BJ (cell line): ENCODE results near the gene MAPK14. TPM values are rescaled to one million over a fixed set of nuclear protein-coding genes. Genes with fewer than 3 reads are reported as not detected.

Source experiments
- CTCF ChIA-PET: fragments of 350-600 bp; formaldehyde crosslinking; extraction: SDS; loops from one replicate; lab custom pipeline; 2021; ENCODE audit warnings: antibody characterized with exemption, inconsistent platforms; lab: Yijun Ruan, JAX
- POLR2A ChIA-PET: fragments of 300-600 bp; sonication (Branson Sonifier 250); formaldehyde crosslinking; extraction: SDS; loops from one replicate; lab custom pipeline; 2021; ENCODE audit warnings: antibody characterized with exemption; lab: Charles Lee
- DNase-seq: peaks from one replicate; pipeline ENCODE4 v3.0.0-alpha.2; 2011; ENCODE audit warnings: low read depth
- H3K27me3 ChIP-seq: 2 replicates; pipeline ENCODE4 v1.6.0; 2011; ENCODE audit warnings: low read length; ENCODE audit not compliant: control insufficient read depth, insufficient read depth
- H3K36me3 ChIP-seq: 2 replicates; pipeline ENCODE4 v1.5.1; 2011; ENCODE audit warnings: low read length; ENCODE audit not compliant: control insufficient read depth, insufficient read depth
- H3K4me3 ChIP-seq: 2 replicates; pipeline ENCODE4 v1.5.1; 2011; ENCODE audit warnings: low read depth, mild to moderate bottlenecking, control low read depth, low read length
- CTCF ChIP-seq: IDR thresholded peaks from 2 replicates; pipeline ENCODE4 v1.5.1; 2011; ENCODE audit warnings: low read depth, mild to moderate bottlenecking, control low read depth, inconsistent platforms, low read length, moderate library complexity; ENCODE audit not compliant: insufficient read depth
- polyA plus RNA-seq: library from polyadenylated mRNA; depleted of rRNA; stranded (reverse); fragments of >200 nt; gene quantifications from 2 replicates; pipeline ENCODE4 v1.2.3, GENCODE V29; 2011

The MAPK14 gene
- polyA plus RNA-seq, 1 experiment: 33.9 TPM

DNA sequence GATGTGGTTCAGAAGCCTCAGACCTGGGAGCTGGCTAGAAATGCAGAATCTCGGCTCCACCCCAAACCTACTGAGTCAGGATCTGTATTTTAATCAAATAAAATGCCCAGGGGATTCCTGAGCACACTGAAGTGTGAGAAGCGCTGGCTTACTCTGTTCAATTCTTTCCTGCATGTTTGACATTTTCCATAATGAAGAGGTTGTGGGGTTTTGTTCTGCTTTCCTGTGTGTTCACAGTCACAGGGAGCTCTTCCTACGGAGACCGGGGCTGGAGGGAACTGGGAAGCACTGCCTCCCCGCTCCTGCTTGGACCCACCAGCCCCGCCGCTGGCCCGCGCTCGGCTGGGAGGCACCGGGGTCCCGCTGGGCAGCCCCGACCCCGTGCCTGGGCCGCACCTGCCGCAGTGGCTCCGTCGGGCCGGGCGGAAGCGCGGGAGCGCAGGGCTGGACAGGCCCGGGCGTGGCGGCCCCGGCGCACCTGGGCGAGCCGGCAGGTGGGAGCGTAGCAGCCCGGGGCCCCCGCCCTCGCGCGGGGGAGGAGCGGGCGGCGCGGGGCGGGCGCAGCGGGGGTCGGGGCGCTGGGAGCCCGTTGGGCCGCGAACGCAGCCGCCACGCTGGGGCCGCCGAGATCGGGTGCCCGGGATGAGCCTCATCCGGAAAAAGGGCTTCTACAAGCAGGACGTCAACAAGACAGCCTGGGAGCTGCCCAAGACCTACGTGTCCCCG, 102.5 kb downstream of the MAPK14 start, which contains the start of gene MAPK13:
Gene MAPK13 (plus strand): TSS at position 573 of the 726 bp plus-strand sequence. CDS start 70 bp downstream, at position 643.
- POLR2A ChIA-PET: no interaction called here
- Histone ChIP-seq H3K36me3 (no peaks in the 10 kb centered on the region), H3K27me3 (no peaks in the 10 kb centered on the region), H3K4me3 (peak within 1 kb of the TSS; percentile 12)
- CTCF ChIA-PET: interaction anchor here (1.2 kb wide), 1 partner anchor 9 kb away, joined by 5 read pairs; no protein-coding TSS in a partner anchor
- TF ChIP-seq CTCF: no peak
- DNase-seq: no peak

GRCh38 chr6:36130667-36131510, 103.3 kb downstream of the MAPK14 start:
- TF ChIP-seq CTCF: no peak
- Histone ChIP-seq H3K4me3 (peak overlapping the region; percentile 12), H3K27me3 (no peaks in the 10 kb centered on the region), H3K36me3 (no peaks in the 10 kb centered on the region)
- no peak for DNase-seq
- CTCF ChIA-PET: interaction anchor here (0.5 to 1.6 kb wide), 6 partner anchors 10 to 264 kb away, joined by 3 to 5 read pairs (median 4); no protein-coding TSS in a partner anchor
- POLR2A ChIA-PET: no interaction called here

GRCh38 chr6:36131511-36132245, 104.1 kb downstream of the MAPK14 start:
- Histone ChIP-seq H3K4me3 (no peak overlapping the region), H3K27me3 (no peaks in the 10 kb centered on the region), H3K36me3 (no peaks in the 10 kb centered on the region)
- POLR2A ChIA-PET: no interaction called here
- DNase-seq: no peak
- no peak for TF ChIP-seq CTCF
- CTCF ChIA-PET: interaction anchor here (0.5 to 1.6 kb wide), 7 partner anchors 14 to 264 kb away, joined by 3 to 5 read pairs (median 3); no protein-coding TSS in a partner anchor

- Histone ChIP-seq H3K36me3 (no peaks in the 10 kb centered on the region), H3K27me3 (no peaks in the 10 kb centered on the region), H3K4me3 (no peak overlapping the region)
- CTCF ChIA-PET: interaction anchor here (0.5 to 1.6 kb wide), 6 partner anchors 12 to 228 kb away, joined by 3 to 5 read pairs (median 3); no protein-coding TSS in a partner anchor
- POLR2A ChIA-PET: no interaction called here
- TF ChIP-seq CTCF: no peak
- no peak for DNase-seq
Measured at GRCh38 chr6:36132246-36132895, 104.8 kb downstream of the MAPK14 start.
